AG04449 (cell line): Measurements from ENCODE around the gene RPH3AL.

Experiments used
- CTCF ChIA-PET: fragments of 350-600 bp; formaldehyde crosslinking; extraction: SDS; loops from one replicate; lab custom pipeline; 2021; ENCODE audit warnings: antibody characterized with exemption; lab: Yijun Ruan, JAX
- POLR2A ChIA-PET: fragments of 400-600, 350-600 bp; formaldehyde crosslinking; extraction: SDS; loops from one replicate; lab custom pipeline; 2020; ENCODE audit warnings: antibody characterized with exemption, inconsistent platforms; lab: Yijun Ruan, JAX
- DNase-seq: peaks from one replicate; pipeline ENCODE4 v3.0.0-alpha.2; 2010; ENCODE audit warnings: low read depth, low spot score
- H3K4me3 ChIP-seq: 2 replicates; pipeline ENCODE4 v1.5.1; 2011; ENCODE audit warnings: low read depth, mild to moderate bottlenecking, control low read depth, low read length
- TF ChIP-seq, protein P1 (sequence below): IDR thresholded peaks from one replicate; pipeline ENCODE4 v1.5.1; 2011; ENCODE audit warnings: mild to moderate bottlenecking, moderate library complexity, low read length, control low read depth, inconsistent platforms; ENCODE audit not compliant: insufficient read depth; ENCODE audit errors: missing control alignments

Gene RPH3AL

DNA sequence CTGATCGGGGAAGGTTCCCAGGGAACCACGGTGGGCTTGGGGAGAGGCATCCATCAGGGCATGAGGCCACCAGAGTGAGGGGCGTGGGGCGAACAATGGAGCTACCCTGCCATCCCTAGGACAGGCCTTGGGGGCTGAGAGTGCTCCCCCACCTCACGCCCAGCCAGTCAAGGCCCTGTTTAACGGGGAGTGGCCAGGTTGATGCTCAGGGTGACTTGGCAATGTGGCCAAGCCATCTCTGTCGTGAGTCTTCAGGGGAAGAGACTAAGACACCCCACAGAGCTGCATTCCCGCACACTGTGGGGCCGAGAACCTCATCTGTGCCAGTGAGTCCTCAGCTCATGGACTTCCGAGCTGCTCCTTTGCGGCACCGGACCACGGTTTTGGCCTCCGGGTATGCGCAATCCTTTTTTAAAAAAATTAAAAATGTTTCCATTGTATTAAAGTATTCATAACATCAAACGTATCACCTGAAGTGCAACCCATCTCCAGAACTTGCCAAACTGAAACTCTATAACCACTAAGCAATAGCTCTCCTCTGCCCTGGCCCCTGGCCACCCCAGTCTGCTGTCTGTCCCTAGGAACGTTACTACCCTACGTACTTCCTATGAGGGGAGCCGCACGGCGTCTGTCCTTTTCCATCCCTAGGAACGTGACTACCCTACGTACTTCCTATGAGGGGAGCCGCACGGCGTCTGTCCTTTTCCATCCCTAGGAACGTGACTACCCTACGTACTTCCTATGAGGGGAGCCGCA lies 99.3 kb downstream of the RPH3AL start:
- TF ChIP-seq, protein P1, sequence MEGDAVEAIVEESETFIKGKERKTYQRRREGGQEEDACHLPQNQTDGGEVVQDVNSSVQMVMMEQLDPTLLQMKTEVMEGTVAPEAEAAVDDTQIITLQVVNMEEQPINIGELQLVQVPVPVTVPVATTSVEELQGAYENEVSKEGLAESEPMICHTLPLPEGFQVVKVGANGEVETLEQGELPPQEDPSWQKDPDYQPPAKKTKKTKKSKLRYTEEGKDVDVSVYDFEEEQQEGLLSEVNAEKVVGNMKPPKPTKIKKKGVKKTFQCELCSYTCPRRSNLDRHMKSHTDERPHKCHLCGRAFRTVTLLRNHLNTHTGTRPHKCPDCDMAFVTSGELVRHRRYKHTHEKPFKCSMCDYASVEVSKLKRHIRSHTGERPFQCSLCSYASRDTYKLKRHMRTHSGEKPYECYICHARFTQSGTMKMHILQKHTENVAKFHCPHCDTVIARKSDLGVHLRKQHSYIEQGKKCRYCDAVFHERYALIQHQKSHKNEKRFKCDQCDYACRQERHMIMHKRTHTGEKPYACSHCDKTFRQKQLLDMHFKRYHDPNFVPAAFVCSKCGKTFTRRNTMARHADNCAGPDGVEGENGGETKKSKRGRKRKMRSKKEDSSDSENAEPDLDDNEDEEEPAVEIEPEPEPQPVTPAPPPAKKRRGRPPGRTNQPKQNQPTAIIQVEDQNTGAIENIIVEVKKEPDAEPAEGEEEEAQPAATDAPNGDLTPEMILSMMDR = no peak
- CTCF ChIA-PET = no interaction called here
- no peak overlapping the region for H3K4me3 ChIP-seq
- DNase-seq = no peak
- POLR2A ChIA-PET = no interaction called here

DNA sequence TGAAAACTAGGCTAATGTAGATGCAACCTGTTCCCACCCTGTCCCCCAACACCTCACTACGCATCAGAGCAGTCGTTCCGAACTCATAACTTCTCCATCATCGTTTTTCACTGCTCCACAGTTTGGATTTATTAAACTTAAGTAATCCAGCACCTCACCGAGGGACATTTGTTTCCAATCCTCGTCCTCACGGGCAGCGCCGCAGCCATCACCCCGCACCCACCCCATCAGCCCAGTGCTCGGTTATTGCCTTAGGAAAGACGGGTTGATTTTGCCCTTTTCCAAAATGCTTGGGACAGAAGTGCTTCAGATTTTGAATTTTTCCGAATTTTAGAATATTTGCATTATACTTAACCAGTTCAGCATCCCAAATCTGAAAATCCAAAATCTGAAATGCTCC lies 100.2 kb downstream of the RPH3AL start:
- POLR2A ChIA-PET = no interaction called here
- TF ChIP-seq, protein P1 = no peak
- no peak for DNase-seq
- CTCF ChIA-PET = no interaction called here
- H3K4me3 ChIP-seq = no peak overlapping the region

DNA sequence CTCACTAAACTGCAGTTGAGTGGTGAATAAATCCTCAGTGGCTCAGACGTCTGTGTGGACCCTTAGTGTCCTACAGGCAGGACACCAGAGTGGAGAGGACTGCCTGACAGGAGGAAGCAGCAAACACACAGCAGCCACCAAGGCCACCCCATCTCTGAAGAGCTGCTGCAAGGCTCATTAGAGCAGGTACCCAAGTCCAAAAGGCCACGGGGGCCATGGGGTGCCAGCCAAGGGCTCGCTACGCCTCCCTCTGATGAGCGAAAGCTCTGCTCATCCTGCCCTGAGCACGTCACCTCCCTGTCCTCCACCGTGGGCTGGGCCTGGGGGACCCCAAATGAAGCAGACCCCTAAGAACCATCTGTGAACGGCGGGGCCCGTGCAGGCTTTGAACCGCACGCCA lies 101.1 kb downstream of the RPH3AL start:
- CTCF ChIA-PET = no interaction called here
- DNase-seq = no peak
- POLR2A ChIA-PET = no interaction called here
- H3K4me3 ChIP-seq = no peak overlapping the region
- TF ChIP-seq, protein P1 = no peak

DNA sequence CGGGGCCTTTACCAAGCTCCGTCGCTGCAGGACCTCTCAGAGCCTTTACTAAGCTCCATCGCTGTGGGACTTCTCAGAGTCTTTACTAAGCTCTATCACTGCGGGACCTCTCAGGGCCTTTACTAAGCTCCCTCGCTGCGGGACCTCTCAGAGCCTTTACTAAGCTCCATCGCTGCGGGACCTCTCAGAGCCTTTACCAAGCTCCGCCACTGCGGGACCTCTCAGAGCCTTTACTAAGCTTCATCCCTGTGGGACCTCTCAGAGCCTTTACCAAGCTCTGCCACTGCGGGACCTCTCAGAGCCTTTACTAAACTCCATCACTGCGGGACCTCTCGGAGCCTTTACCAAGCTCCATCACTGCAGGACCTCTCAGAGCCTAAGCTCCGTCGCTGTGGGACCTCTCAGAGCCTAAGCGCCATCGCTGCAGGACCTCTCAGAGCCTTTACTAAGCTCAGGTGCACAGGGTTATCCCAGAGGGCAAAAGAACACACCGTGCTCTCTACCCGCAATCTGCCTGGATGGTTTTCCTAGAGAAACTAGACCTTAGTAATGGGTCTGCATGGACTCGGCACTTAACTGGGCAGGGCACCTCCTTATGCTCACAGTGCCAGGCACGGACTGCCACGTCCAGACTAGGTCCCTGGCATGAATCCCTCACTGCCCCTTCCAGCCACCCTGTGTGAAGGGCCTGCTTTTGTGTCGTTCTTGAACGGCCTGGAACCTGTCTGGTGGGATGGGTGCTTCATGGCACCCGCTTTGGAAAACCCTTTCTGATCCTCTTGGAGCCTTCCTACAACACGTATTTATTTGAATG lies 101.9 kb downstream of the RPH3AL start:
- ChIA-PET POLR2A (no interaction called here), CTCF (no interaction called here)
- TF ChIP-seq, protein P1 = no peak
- no peak overlapping the region for H3K4me3 ChIP-seq
- no peak for DNase-seq

DNA sequence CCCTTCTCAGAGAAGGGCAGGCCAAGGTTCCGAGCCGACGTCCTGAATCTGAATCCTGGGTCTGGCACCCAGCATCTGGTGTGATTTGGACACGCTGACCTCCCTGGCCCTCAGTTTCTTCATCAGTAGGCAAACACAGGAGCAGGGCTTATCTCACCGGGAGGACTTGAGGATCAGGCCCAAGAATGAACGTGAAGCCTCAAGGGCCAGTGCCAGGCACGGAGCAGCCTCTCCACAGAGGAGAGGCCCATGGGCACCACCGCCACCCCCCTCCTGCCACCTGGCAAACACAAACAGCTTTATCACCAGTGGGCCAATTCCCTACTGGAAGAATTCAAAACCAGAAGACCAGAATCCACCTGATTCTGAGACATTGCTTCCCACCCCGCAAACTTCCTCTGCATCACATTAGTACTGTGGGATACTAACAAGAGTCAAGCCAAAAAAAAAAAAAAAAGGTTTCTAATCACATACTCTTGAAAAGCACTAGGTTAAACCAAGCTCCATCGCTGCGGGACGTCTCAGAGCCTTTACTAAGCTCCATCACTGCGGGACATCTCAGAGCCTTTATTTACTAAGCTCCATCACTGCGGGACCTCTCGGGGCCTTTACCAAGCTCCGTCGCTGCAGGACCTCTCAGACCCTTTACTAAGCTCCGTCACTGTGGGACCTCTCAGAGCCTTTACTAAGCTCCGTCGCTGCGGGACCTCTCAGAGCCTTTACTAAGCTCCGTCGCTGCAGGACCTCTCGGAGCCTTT lies 103.2 kb downstream of the RPH3AL start:
- TF ChIP-seq, protein P1 = no peak
- POLR2A ChIA-PET = no interaction called here
- DNase-seq = no peak
- CTCF ChIA-PET = no interaction called here
- no peak overlapping the region for H3K4me3 ChIP-seq
